Heart right ventricle (tissue), 16 donors: Measurements from ENCODE around the gene MRRF. TPM values are rescaled to one million over a fixed set of nuclear protein-coding genes. Genes with fewer than 3 reads are reported as not detected.

Experiments used
- ATAC-seq, 8 donors: fragments of 200-7000 bp; cut with Tn5 transposase; one replicate each; pipeline ENCODE4 v1.9.1; 2020; ENCODE audit warnings: mild to moderate bottlenecking in 8 of 8, moderate library complexity in 8 of 8, moderate number of reproducible peaks in 1 of 8
- DNase-seq, 2 donors: peaks; one replicate each; pipeline ENCODE4 v3.0.0-alpha.2; 2020
- H3K27ac ChIP-seq, 10 donors: fragments of 200-600 bp; sonication (generic) in 2 of 10; one replicate each; pipeline versions ENCODE4 v1.5.0 to v1.8.0; 2020 to 2022; ENCODE audit warnings: mild to moderate bottlenecking in 3 of 10
- H3K27me3 ChIP-seq, 7 donors: fragments of 200-600 bp; one replicate each; pipeline ENCODE4 v1.8.0; 2021 to 2022; ENCODE audit warnings: mild to moderate bottlenecking in 2 of 7
- H3K36me3 ChIP-seq, 9 donors: fragments of 200-600 bp; sonication (generic) in 1 of 9; one replicate each; pipeline versions ENCODE4 v1.5.0 to v1.8.0; 2020 to 2022; ENCODE audit warnings: mild to moderate bottlenecking in 2 of 9
- H3K4me1 ChIP-seq, 9 donors: fragments of 200-600 bp; sonication (generic) in 1 of 9; one replicate each; pipeline versions ENCODE4 v1.5.0 to v1.8.0; 2020 to 2022; ENCODE audit warnings: mild to moderate bottlenecking in 4 of 9
- H3K4me3 ChIP-seq, 10 donors: fragments of 200-600 bp; sonication (generic) in 2 of 10; one replicate each; pipeline versions ENCODE4 v1.5.0 to v1.8.0; 2020 to 2022; ENCODE audit warnings: mild to moderate bottlenecking in 7 of 10, moderate library complexity in 2 of 10
- H3K9me3 ChIP-seq, 11 donors: fragments of 200-600 bp in 10 of 11; sonication (generic) in 2 of 11; one replicate each; pipeline versions ENCODE4 v1.5.0 to v1.8.0; 2013 to 2022; ENCODE audit warnings: mild to moderate bottlenecking in 2 of 11, control low read depth in 1 of 11, moderate library complexity in 1 of 11
- CTCF ChIP-seq, 9 donors: fragments of 200-600 bp; sonication (generic) in 2 of 9; IDR thresholded peaks; one replicate each; pipeline versions ENCODE4 v1.5.0 to v1.8.0; 2021 to 2022; ENCODE audit warnings: antibody characterized with exemption in 9 of 9, mild to moderate bottlenecking in 5 of 9, moderate library complexity in 1 of 9
- WGBS, 2 donors: extraction: QIAGEN DNeasy Blood & Tissue Kit; methylation state at CpG; one replicate each; pipeline ENCODE4 v1.1.7; 2013; ENCODE audit warnings: inconsistent platforms in 1 of 2; 5-methylcytosine and 5-hydroxymethylcytosine counted together
- intact Hi-C, 10 donors: fragments of 100-400 bp; cut with DNase I; formaldehyde crosslinking; loops; one replicate each; pipeline versions ENCODE4 v1.11.1 to v1.14.2; 2022
- polyA plus RNA-seq, 2 donors: library from polyadenylated mRNA; stranded (reverse); fragments of 200-250 nt; gene quantifications; one replicate each; pipeline ENCODE4 v1.2.3, GENCODE V29; 2013
- total RNA-seq, 10 donors: library from RNA; stranded (reverse); fragmentation: NEBNext Ultra II Directional in 3 of 10; extraction: Animal tissue kit (Norgen Biotek cat#: 25700) in 3 of 10; gene quantifications; one replicate each; pipeline versions ENCODE4 v1.2.1 to v1.2.4, GENCODE V29; 2021 to 2023
- donor health status: Arrhythmogenic right ventricular cardiomyopathy.
- donor health status: ischemic (EF 13 %, LVEDD 7.1; RV severe dilation, severe dysfunction).
- donor health status: healthy with polysubstance abuse.
- donor health status: DM: no; HTN: yes; CAD: no.
- donor health status: DM: no; HTN: no; CAD: no.
- donor health status: ischemic (EF 25% LVEDD 6.9; RV normal size, moderate dysfunction).
- donor health status: ischemic (EF 25% LVEDD 5.7; RV mildly dilated, moderate dysfunction).
- donor health status: healthy.
- donor health status: DM: yes; HTN: yes; CAD: no.
- donor health status: Ischemic cardiomyopathy.
- donor health status: ischemic (EF 35%, LVEDD 5.7; RV mildly dilated, moderate dysfunction).
- donor health status: nonischemic (EF 11% LVEDD 7.7; RV severe dilation, severe dysfunction).
- donor health status: DM: yes; HTN: yes; CAD: no.
- donor health status: PGD.
- donor health status: ischemic (EF 29% LVEDD 5.4; RV normal size, mild dysfunction).
- donor health status: nonischemic (EF 23%, LVEDD 6.1; RV moderate dilation, normal function).

The MRRF gene
- total and polyA plus RNA-seq, 12 donors: 30.3 to 45.9 (median 37.8) TPM

- Histone ChIP-seq H3K4me3 (no peak overlapping the region), H3K4me1 (peaks cover 0 to 7% (median 0%) of the 10 kb centered on the region in 9 donors), H3K9me3 (peaks cover 0 to 28% (median 10%) of the 10 kb centered on the region in 11 donors), H3K36me3 (peaks cover 0 to 62% (median 16%) of the 10 kb centered on the region in 9 donors), H3K27ac (no peak overlapping the region), H3K27me3 (no peaks in the 10 kb centered on the region)
- ATAC-seq (no peak), DNase-seq (no peak)
- intact Hi-C loops: no loop called here
- WGBS, 2 donors: 90 to 95% methylated on average over 2 of the region's 2 CpGs
- no peak for TF ChIP-seq CTCF (IDR thresholded peaks at IDR 0.05)
Measured at GRCh38 chr9:122274055-122274454, 9.4 kb downstream of the MRRF start.

GRCh38 chr9:122276096-122276495, 11.4 kb downstream of the MRRF start:
- 95 to 97% methylated on average over 7 of the region's 7 CpGs for WGBS, 2 donors
- Histone ChIP-seq H3K4me3 (no peak overlapping the region), H3K27me3 (no peaks in the 10 kb centered on the region), H3K4me1 (peaks cover 0 to 14% (median 6%) of the 10 kb centered on the region in 9 donors), H3K36me3 (peaks cover 0 to 67% (median 16%) of the 10 kb centered on the region in 9 donors), H3K9me3 (peaks cover 0 to 28% (median 10%) of the 10 kb centered on the region in 11 donors), H3K27ac (no peak overlapping the region)
- ATAC-seq: no peak
- DNase-seq: no peak
- intact Hi-C loops: no loop called here
- TF ChIP-seq CTCF (IDR thresholded peaks at IDR 0.05): no peak

GRCh38 chr9:122277285-122277897, 12.7 kb downstream of the MRRF start:
- intact Hi-C loops: no loop called here

GRCh38 chr9:122281368-122281767, 16.7 kb downstream of the MRRF start:
- Histone ChIP-seq H3K9me3 (peaks cover 0 to 20% (median 10%) of the 10 kb centered on the region in 11 donors), H3K36me3 (peaks cover 0 to 74% (median 18%) of the 10 kb centered on the region in 9 donors), H3K27ac (peak overlapping the region in 5 of 10 donors; percentile 44 to 70 (median 67)), H3K27me3 (no peaks in the 10 kb centered on the region), H3K4me1 (peaks cover 0 to 38% (median 17%) of the 10 kb centered on the region in 9 donors), H3K4me3 (no peak overlapping the region)
- peak in 5 of 8 donors; percentile 53 to 83 (median 68) for ATAC-seq
- intact Hi-C loops: no loop called here
- no peak for TF ChIP-seq CTCF (IDR thresholded peaks at IDR 0.05)
- WGBS, 2 donors: 51 to 67% methylated on average over 5 of the region's 5 CpGs
- DNase-seq: no peak

More at GRCh38 chr9:122277285-122277897, 12.7 kb downstream of the MRRF start:
- Histone ChIP-seq H3K9me3 (peaks cover 0 to 28% (median 10%) of the 10 kb centered on the region in 11 donors), H3K4me3 (no peak overlapping the region), H3K4me1 (peaks cover 0 to 26% (median 16%) of the 10 kb centered on the region in 9 donors), H3K36me3 (peaks cover 0 to 66% (median 9%) of the 10 kb centered on the region in 9 donors), H3K27ac (no peak overlapping the region), H3K27me3 (no peaks in the 10 kb centered on the region)
- ATAC-seq (no peak), DNase-seq (no peak)
- no peak for TF ChIP-seq CTCF (IDR thresholded peaks at IDR 0.05)
- 97 to 99% methylated on average over 10 of the region's 10 CpGs for WGBS, 2 donors
